Hippocampal formation (tissue), 2 donors: ENCODE results near the gene ZACN.

Experiments used
- DNase-seq, 2 donors: peaks; one replicate each; lab custom pipeline; 2025; lab: John Stamatoyannopoulos, UW

The ZACN gene

GRCh38 chr17:76131692-76132573 is 53.0 kb downstream of the ZACN start:
- no peak for DNase-seq
